OCI-M1 (cell line): ENCODE results near the gene ZBTB8A.
"Not testable (repeated sequence)": the region's sequence is repeated elsewhere in the genome, so short reads cannot be mapped to it uniquely, and the experiment has no call there.

ENCODE experiments used
- DNase-seq: peaks from one replicate; lab custom pipeline; 2025; lab: John Stamatoyannopoulos, UW

The ZBTB8A gene

GRCh38 chr1:32538887-32539583, at the start of gene ZBTB8A:
Gene ZBTB8A (plus strand): TSS chr1:32539427. CDS start chr1:32592932, 53,505 bp downstream.
- peak; percentile 17 for DNase-seq

GRCh38 chr1:32489774-32490454, 49.3 kb upstream of the ZBTB8A start:
- DNase-seq: no peak

GRCh38 chr1:32491386-32491785, 47.8 kb upstream of the ZBTB8A start:
- DNase-seq: no peak

- DNase-seq: peak; percentile 70
These were observed 45.0 kb upstream of the ZBTB8A start for GRCh38 chr1:32494196-32494595.

GRCh38 chr1:32494711-32495337, 44.4 kb upstream of the ZBTB8A start:
- no peak for DNase-seq

- DNase-seq: peak; percentile 78
These were observed 43.1 kb upstream of the ZBTB8A start for GRCh38 chr1:32496127-32496526.

GRCh38 chr1:32498751-32499150, 40.5 kb upstream of the ZBTB8A start:
- no peak for DNase-seq

GRCh38 chr1:32500387-32501209, 38.6 kb upstream of the ZBTB8A start:
- DNase-seq: peak; percentile 86

GRCh38 chr1:32501865-32502264, 37.4 kb upstream of the ZBTB8A start:
- DNase-seq: no peak

- DNase-seq: no peak
These were observed 36.1 kb upstream of the ZBTB8A start for GRCh38 chr1:32503153-32503552.

GRCh38 chr1:32507021-32507420, 32.2 kb upstream of the ZBTB8A start:
- DNase-seq: no peak

GRCh38 chr1:32508761-32509160, 30.5 kb upstream of the ZBTB8A start:
- DNase-seq: no peak

- no peak for DNase-seq
These were observed 29.3 kb upstream of the ZBTB8A start for GRCh38 chr1:32509939-32510338.

- DNase-seq: no peak
These were observed 22.8 kb upstream of the ZBTB8A start for GRCh38 chr1:32516402-32516801.

GRCh38 chr1:32518976-32519375, 20.3 kb upstream of the ZBTB8A start:
- no peak for DNase-seq

- DNase-seq: no peak
These were observed 18.1 kb upstream of the ZBTB8A start for GRCh38 chr1:32521165-32521564.

- DNase-seq: no peak
These were observed 14.2 kb upstream of the ZBTB8A start for GRCh38 chr1:32525053-32525452.

GRCh38 chr1:32525661-32526444, 13.4 kb upstream of the ZBTB8A start:
- DNase-seq: no peak

- DNase-seq: not testable (repeated sequence)
These were observed 10.7 kb upstream of the ZBTB8A start for GRCh38 chr1:32528550-32528949.

- DNase-seq: peak; percentile 48
These were observed 5.4 kb upstream of the ZBTB8A start for GRCh38 chr1:32533792-32534327.

GRCh38 chr1:32536117-32536516, 3.1 kb upstream of the ZBTB8A start:
- peak; percentile 29 for DNase-seq
